ENCODE results near the gene SAMMSON. TPM values are rescaled to one million over a fixed set of nuclear protein-coding genes. Genes with fewer than 3 reads are reported as not detected.
A peak's percentile ranks its signal among the peaks of the same experiment; 100 is the strongest.

SAMMSON gene
- total RNA-seq, 2 donors from 2014 or later = 0.42 TPM; not detected in 1

DNA sequence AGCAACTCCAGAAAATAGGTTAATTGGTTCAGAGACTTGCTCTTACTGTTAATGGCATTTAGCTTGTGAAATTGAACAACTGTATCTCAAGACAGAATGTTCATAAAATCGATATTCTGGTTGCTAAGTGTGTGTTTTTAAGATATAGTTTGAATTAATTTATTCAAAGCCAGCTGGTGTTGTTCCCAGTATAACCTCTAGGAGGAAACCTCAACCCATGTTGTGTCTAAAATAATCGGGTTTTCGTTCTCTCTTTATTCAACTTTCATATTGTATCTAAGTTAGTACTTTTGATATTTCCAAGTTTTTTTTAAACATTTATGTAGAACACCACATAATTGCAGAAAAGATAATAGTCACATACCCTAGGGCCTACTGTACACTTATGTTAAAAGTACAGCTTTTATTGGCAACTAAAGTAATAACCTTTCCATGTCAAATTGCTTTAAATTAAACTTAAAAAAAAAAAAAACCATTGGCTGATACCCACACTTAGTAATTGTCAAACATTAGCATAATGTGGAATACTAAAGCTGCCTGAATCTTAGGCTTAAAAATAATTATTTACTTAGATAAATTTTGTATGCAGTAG is 90.9 kb downstream of the SAMMSON start:
- H3K4me1 Mint-ChIP-seq = peaks cover 26% of the 10 kb centered on the region
- no peaks in the 10 kb centered on the region for H3K36me3 ChIP-seq (ENCODE audit: control insufficient read depth, insufficient read depth, low read length)
- H3K4me3 Mint-ChIP-seq = no peak overlapping the region
- 40 to 45% methylated on average over 1 to 2 of the region's 3 CpGs for WGBS, 2 experiments (ENCODE audit: insufficient coverage in 1 of 2, insufficient read length in 1 of 2)
- DNase-seq = no peak
- no peak overlapping the region for H3K9ac ChIP-seq (ENCODE audit: extremely low read depth, low read length, poor library complexity, severe bottlenecking)
- no peaks in the 10 kb centered on the region for H3K36me3 Mint-ChIP-seq (ENCODE audit: low read depth)
- H3K4me1 ChIP-seq (ENCODE audit: control insufficient read depth, insufficient read depth, low read length) = no peaks in the 10 kb centered on the region
- H3K9me3 Mint-ChIP-seq = no peaks in the 10 kb centered on the region
- H3K27ac ChIP-seq (ENCODE audit: low read depth, low read length) = no peak overlapping the region
- H3K9me3 ChIP-seq (ENCODE audit: control insufficient read depth, low read length) = no peaks in the 10 kb centered on the region
- H3K27me3 Mint-ChIP-seq (ENCODE audit: insufficient read depth) = no peaks in the 10 kb centered on the region
- TF ChIP-seq, protein P1, sequence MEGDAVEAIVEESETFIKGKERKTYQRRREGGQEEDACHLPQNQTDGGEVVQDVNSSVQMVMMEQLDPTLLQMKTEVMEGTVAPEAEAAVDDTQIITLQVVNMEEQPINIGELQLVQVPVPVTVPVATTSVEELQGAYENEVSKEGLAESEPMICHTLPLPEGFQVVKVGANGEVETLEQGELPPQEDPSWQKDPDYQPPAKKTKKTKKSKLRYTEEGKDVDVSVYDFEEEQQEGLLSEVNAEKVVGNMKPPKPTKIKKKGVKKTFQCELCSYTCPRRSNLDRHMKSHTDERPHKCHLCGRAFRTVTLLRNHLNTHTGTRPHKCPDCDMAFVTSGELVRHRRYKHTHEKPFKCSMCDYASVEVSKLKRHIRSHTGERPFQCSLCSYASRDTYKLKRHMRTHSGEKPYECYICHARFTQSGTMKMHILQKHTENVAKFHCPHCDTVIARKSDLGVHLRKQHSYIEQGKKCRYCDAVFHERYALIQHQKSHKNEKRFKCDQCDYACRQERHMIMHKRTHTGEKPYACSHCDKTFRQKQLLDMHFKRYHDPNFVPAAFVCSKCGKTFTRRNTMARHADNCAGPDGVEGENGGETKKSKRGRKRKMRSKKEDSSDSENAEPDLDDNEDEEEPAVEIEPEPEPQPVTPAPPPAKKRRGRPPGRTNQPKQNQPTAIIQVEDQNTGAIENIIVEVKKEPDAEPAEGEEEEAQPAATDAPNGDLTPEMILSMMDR (conservative IDR thresholded peaks at IDR 0.05) = peak; percentile 82
- no peaks in the 10 kb centered on the region for H3K27me3 ChIP-seq (ENCODE audit: control insufficient read depth, insufficient read depth, low read length, poor library complexity, severe bottlenecking)
- no peak overlapping the region for H3K4me3 ChIP-seq (ENCODE audit: low read length)
- no peak overlapping the region for H3K27ac Mint-ChIP-seq

DNA sequence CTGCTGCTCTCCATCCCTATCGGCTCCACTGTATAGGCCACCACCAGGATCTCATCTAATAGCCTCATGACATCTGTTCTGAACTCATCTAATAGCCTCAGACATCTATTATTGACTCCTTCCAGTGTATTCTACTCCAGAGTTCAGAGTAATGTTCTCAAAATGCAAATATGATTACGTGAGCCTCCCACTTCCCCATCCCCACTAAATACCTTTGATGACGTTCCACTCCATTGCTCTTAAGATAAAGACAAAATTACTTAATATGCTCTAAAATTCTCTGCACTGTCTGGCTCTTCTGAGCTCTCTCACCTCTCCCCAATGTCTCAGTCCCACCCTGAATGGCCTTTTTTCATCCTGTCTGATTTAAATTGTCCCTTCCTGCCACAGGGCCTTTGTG is 94.7 kb downstream of the SAMMSON start:
- Histone ChIP-seq H3K4me3 (ENCODE audit: low read length) (no peak overlapping the region), H3K9ac (ENCODE audit: extremely low read depth, low read length, poor library complexity, severe bottlenecking) (no peak overlapping the region), H3K27ac (ENCODE audit: low read depth, low read length) (no peak overlapping the region), H3K27me3 (ENCODE audit: control insufficient read depth, insufficient read depth, low read length, poor library complexity, severe bottlenecking) (no peaks in the 10 kb centered on the region), H3K36me3 (ENCODE audit: control insufficient read depth, insufficient read depth, low read length) (no peaks in the 10 kb centered on the region), H3K4me1 (ENCODE audit: control insufficient read depth, insufficient read depth, low read length) (no peaks in the 10 kb centered on the region), H3K9me3 (ENCODE audit: control insufficient read depth, low read length) (no peaks in the 10 kb centered on the region)
- TF ChIP-seq, protein P1 (conservative IDR thresholded peaks at IDR 0.05) = no peak
- Mint-ChIP-seq H3K36me3 (ENCODE audit: low read depth) (no peaks in the 10 kb centered on the region), H3K27ac (no peak overlapping the region), H3K4me3 (no peak overlapping the region), H3K9me3 (no peaks in the 10 kb centered on the region), H3K27me3 (ENCODE audit: insufficient read depth) (no peaks in the 10 kb centered on the region), H3K4me1 (peaks cover 7% of the 10 kb centered on the region)
- 95 to 97% methylated on average over 3 of the region's 3 CpGs for WGBS, 2 experiments (ENCODE audit: insufficient coverage in 1 of 2, insufficient read length in 1 of 2)
- DNase-seq = no peak

DNA sequence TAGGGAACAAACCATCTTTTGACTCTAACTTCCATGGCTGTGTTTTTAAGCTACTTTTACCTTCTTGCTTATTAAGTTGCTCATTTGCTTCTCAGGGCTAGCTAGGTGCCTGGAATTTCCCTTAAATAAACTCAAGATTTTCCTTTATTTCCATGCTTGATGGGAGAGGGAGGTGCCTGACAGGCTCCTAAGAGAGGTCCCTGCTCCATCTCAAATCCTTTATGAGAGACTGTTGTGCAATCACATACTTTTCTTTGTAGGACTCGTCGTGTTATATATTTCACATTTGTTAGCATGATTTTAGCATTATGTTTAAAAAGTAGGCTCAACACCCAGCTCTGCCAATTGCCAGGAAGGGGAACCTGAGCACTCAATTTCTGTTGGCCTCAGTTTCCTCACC is 95.7 kb downstream of the SAMMSON start:
- DNase-seq = no peak
- WGBS, 2 experiments (ENCODE audit: insufficient coverage in 1 of 2, insufficient read length in 1 of 2) = 100% methylated on average over 2 of the region's 2 CpGs; no CpG with 5 or more reads in 1 of the 2 experiments
- TF ChIP-seq, protein P1 (conservative IDR thresholded peaks at IDR 0.05) = no peak
- Mint-ChIP-seq H3K27me3 (ENCODE audit: insufficient read depth) (no peaks in the 10 kb centered on the region), H3K36me3 (ENCODE audit: low read depth) (no peaks in the 10 kb centered on the region), H3K4me3 (no peak overlapping the region), H3K27ac (no peak overlapping the region), H3K9me3 (no peaks in the 10 kb centered on the region), H3K4me1 (peaks cover 1% of the 10 kb centered on the region)
- Histone ChIP-seq H3K4me1 (ENCODE audit: control insufficient read depth, insufficient read depth, low read length) (no peaks in the 10 kb centered on the region), H3K27ac (ENCODE audit: low read depth, low read length) (no peak overlapping the region), H3K9me3 (ENCODE audit: control insufficient read depth, low read length) (no peaks in the 10 kb centered on the region), H3K27me3 (ENCODE audit: control insufficient read depth, insufficient read depth, low read length, poor library complexity, severe bottlenecking) (no peaks in the 10 kb centered on the region), H3K4me3 (ENCODE audit: low read length) (no peak overlapping the region), H3K36me3 (ENCODE audit: control insufficient read depth, insufficient read depth, low read length) (no peaks in the 10 kb centered on the region), H3K9ac (ENCODE audit: extremely low read depth, low read length, poor library complexity, severe bottlenecking) (no peak overlapping the region)
